BLaER1 treated with 17β-estradiol and CSF1 and Interleukin-3, amounts not matched to agents 10 nM and 100 nM (cell line): Measurements from ENCODE around the gene PROM2.

Experiments used
- H3K27ac ChIP-seq, 11 experiments: shearing (Covaris generic); formaldehyde crosslinking; 2 replicates each; pipeline ENCODE4 v1.8.1; 2022
- H3K27me3 ChIP-seq, 11 experiments: shearing (Covaris generic); formaldehyde crosslinking; 2 replicates each; pipeline ENCODE4 v1.8.1; 2022
- H3K36me3 ChIP-seq, 11 experiments: shearing (Covaris generic); formaldehyde crosslinking; 2 replicates each; pipeline ENCODE4 v1.8.1; 2022
- H3K4me1 ChIP-seq, 10 experiments: shearing (Covaris generic); formaldehyde crosslinking; 2 replicates each; pipeline ENCODE4 v1.8.1; 2022
- H3K4me2 ChIP-seq, 11 experiments: shearing (Covaris generic); formaldehyde crosslinking; 2 replicates each; pipeline ENCODE4 v1.8.1; 2022
- H3K4me3 ChIP-seq, 10 experiments: shearing (Covaris generic); formaldehyde crosslinking; 2 replicates each; pipeline ENCODE4 v1.8.1; 2022
- H3K9ac ChIP-seq, 11 experiments: shearing (Covaris generic); formaldehyde crosslinking; 2 replicates each; pipeline ENCODE4 v1.8.1; 2022
- H3K9me3 ChIP-seq, 11 experiments: shearing (Covaris generic); formaldehyde crosslinking; replicated peaks in 1 of 11; 2 replicates each; pipeline ENCODE4 v1.8.1; 2022
- H4K20me1 ChIP-seq, 11 experiments: shearing (Covaris generic); formaldehyde crosslinking; 2 replicates each; pipeline ENCODE4 v1.8.1; 2022
- Cebpa-rat ChIP-seq, 11 experiments: shearing (Covaris generic); IDR thresholded peaks; 2 replicates each; pipeline ENCODE4 v1.8.1; 2022

The PROM2 gene

GRCh38 chr2:95287806-95288205 is 13.6 kb downstream of the PROM2 start:
- H3K36me3 ChIP-seq = no peaks in the 10 kb centered on the region
- no peak overlapping the region for H3K4me2 ChIP-seq
- H3K27ac ChIP-seq = no peak overlapping the region
- TF ChIP-seq Cebpa-rat (IDR thresholded peaks at IDR 0.05) = no peak
- no peaks in the 10 kb centered on the region for H3K4me1 ChIP-seq
- H3K27me3 ChIP-seq = no peaks in the 10 kb centered on the region
- H3K9ac ChIP-seq = no peak overlapping the region
- peaks cover 24 to 32% (median 29%) of the 10 kb centered on the region in 11 experiments for H3K9me3 ChIP-seq
- H4K20me1 ChIP-seq = peaks cover 0 to 6% (median 0%) of the 10 kb centered on the region in 11 experiments; a peak in 1 of 22 replicates
- no peak overlapping the region for H3K4me3 ChIP-seq

- Histone ChIP-seq H4K20me1 (peaks cover 0 to 6% (median 0%) of the 10 kb centered on the region in 11 experiments; a peak in 1 of 22 replicates), H3K4me1 (no peaks in the 10 kb centered on the region), H3K9me3 (peaks cover 24 to 37% (median 31%) of the 10 kb centered on the region in 11 experiments), H3K4me2 (no peak overlapping the region), H3K27me3 (no peaks in the 10 kb centered on the region), H3K4me3 (no peak overlapping the region), H3K27ac (no peak overlapping the region), H3K9ac (no peak overlapping the region), H3K36me3 (no peaks in the 10 kb centered on the region)
- TF ChIP-seq Cebpa-rat (IDR thresholded peaks at IDR 0.05) = no peak
Observed at GRCh38 chr2:95289253-95289652, 15.0 kb downstream of the PROM2 start.

- H3K27ac ChIP-seq = no peak overlapping the region
- H4K20me1 ChIP-seq = no peaks in the 10 kb centered on the region
- H3K9ac ChIP-seq = no peak overlapping the region
- no peak overlapping the region for H3K4me2 ChIP-seq
- peaks cover 24 to 37% (median 31%) of the 10 kb centered on the region in 11 experiments for H3K9me3 ChIP-seq
- no peaks in the 10 kb centered on the region for H3K27me3 ChIP-seq
- H3K36me3 ChIP-seq = no peaks in the 10 kb centered on the region
- no peak for TF ChIP-seq Cebpa-rat (IDR thresholded peaks at IDR 0.05)
- no peak overlapping the region for H3K4me3 ChIP-seq
- H3K4me1 ChIP-seq = no peaks in the 10 kb centered on the region
Observed at GRCh38 chr2:95291222-95291621, 17.0 kb downstream of the PROM2 start.

- no peaks in the 10 kb centered on the region; a peak in 1 of 22 replicates for H3K27me3 ChIP-seq
- no peak overlapping the region for H3K27ac ChIP-seq
- H3K36me3 ChIP-seq = no peaks in the 10 kb centered on the region
- no peaks in the 10 kb centered on the region for H3K4me1 ChIP-seq
- no peaks in the 10 kb centered on the region for H4K20me1 ChIP-seq
- no peak overlapping the region for H3K9ac ChIP-seq
- no peak overlapping the region for H3K4me3 ChIP-seq
- TF ChIP-seq Cebpa-rat (IDR thresholded peaks at IDR 0.05) = no peak
- no peak overlapping the region for H3K4me2 ChIP-seq
- peaks cover 24 to 37% (median 31%) of the 10 kb centered on the region in 11 experiments for H3K9me3 ChIP-seq
Observed at GRCh38 chr2:95292623-95293260, 18.5 kb downstream of the PROM2 start.

GRCh38 chr2:95294579-95295250 is 20.5 kb downstream of the PROM2 start:
- Histone ChIP-seq H3K9ac (no peak overlapping the region), H3K27me3 (no peaks in the 10 kb centered on the region; a peak in 1 of 22 replicates), H3K4me2 (no peak overlapping the region), H3K36me3 (no peaks in the 10 kb centered on the region), H3K4me3 (no peak overlapping the region), H4K20me1 (no peaks in the 10 kb centered on the region; a peak in 2 of 22 replicates), H3K4me1 (peaks cover 0 to 6% (median 0%) of the 10 kb centered on the region in 10 experiments; a peak in 1 of 20 replicates), H3K9me3 (peaks cover 24 to 35% (median 31%) of the 10 kb centered on the region in 11 experiments), H3K27ac (no peak overlapping the region)
- TF ChIP-seq Cebpa-rat (IDR thresholded peaks at IDR 0.05) = no peak

- no peaks in the 10 kb centered on the region for H3K36me3 ChIP-seq
- no peak for TF ChIP-seq Cebpa-rat (IDR thresholded peaks at IDR 0.05)
- H3K4me1 ChIP-seq = peaks cover 0 to 7% (median 0%) of the 10 kb centered on the region in 10 experiments; a peak in 2 of 20 replicates
- H3K9ac ChIP-seq = no peak overlapping the region
- H3K4me3 ChIP-seq = no peak overlapping the region
- H4K20me1 ChIP-seq = no peaks in the 10 kb centered on the region; a peak in 2 of 22 replicates
- peaks cover 21 to 29% (median 24%) of the 10 kb centered on the region in 11 experiments for H3K9me3 ChIP-seq
- H3K27me3 ChIP-seq = no peaks in the 10 kb centered on the region; a peak in 1 of 22 replicates
- H3K27ac ChIP-seq = no peak overlapping the region
- H3K4me2 ChIP-seq = no peak overlapping the region
Observed at GRCh38 chr2:95295376-95295775, 21.1 kb downstream of the PROM2 start.

GRCh38 chr2:95296011-95296410 is 21.8 kb downstream of the PROM2 start:
- H3K4me3 ChIP-seq = no peak overlapping the region
- no peak overlapping the region for H3K4me2 ChIP-seq
- no peak for TF ChIP-seq Cebpa-rat (IDR thresholded peaks at IDR 0.05)
- no peak overlapping the region for H3K27ac ChIP-seq
- H3K36me3 ChIP-seq = no peaks in the 10 kb centered on the region
- peaks cover 0 to 11% (median 0%) of the 10 kb centered on the region in 10 experiments; a peak in 7 of 20 replicates for H3K4me1 ChIP-seq
- peaks cover 0 to 6% (median 0%) of the 10 kb centered on the region in 11 experiments; a peak in 3 of 22 replicates for H4K20me1 ChIP-seq
- peaks cover 15 to 22% (median 18%) of the 10 kb centered on the region in 11 experiments for H3K9me3 ChIP-seq
- no peaks in the 10 kb centered on the region; a peak in 1 of 22 replicates for H3K27me3 ChIP-seq
- H3K9ac ChIP-seq = no peak overlapping the region

- Histone ChIP-seq H3K27me3 (no peaks in the 10 kb centered on the region; a peak in 1 of 22 replicates), H3K36me3 (no peaks in the 10 kb centered on the region), H3K27ac (no peak within 1 kb of the TSS), H3K4me2 (no peak within 1 kb of the TSS), H3K4me3 (no peak within 1 kb of the TSS), H4K20me1 (peaks cover 0 to 8% (median 0%) of the 10 kb centered on the region in 11 experiments; a peak in 3 of 22 replicates), H3K4me1 (peaks cover 4 to 18% (median 6%) of the 10 kb centered on the region in 10 experiments; a peak in 19 of 20 replicates), H3K9ac (no peak within 1 kb of the TSS), H3K9me3 (peaks cover 5 to 13% (median 8%) of the 10 kb centered on the region in 11 experiments; a peak in 21 of 22 replicates)
- TF ChIP-seq Cebpa-rat (IDR thresholded peaks at IDR 0.05) = no peak
Observed at GRCh38 chr2:95296880-95297487, 22.7 kb downstream of the PROM2 start, which contains the start of gene KCNIP3. Gene KCNIP3 (plus strand): TSS chr2:95297347. CDS start chr2:95297439, 92 bp downstream.
